Liver (tissue), 9 donors: ENCODE results near the gene PLEKHB2. TPM values are rescaled to one million over a fixed set of nuclear protein-coding genes. Genes with fewer than 3 reads are reported as not detected.
"Not testable (repeated sequence)": the region's sequence is repeated elsewhere in the genome, so short reads cannot be mapped to it uniquely, and the experiment has no call there.

Source experiments
- DNase-seq: peaks from one replicate; pipeline ENCODE4 v3.0.0-alpha.2; 2017; ENCODE audit warnings: low spot score
- H3K27ac ChIP-seq, 2 donors: one replicate each; pipeline ENCODE4 v1.7.0; 2013; ENCODE audit warnings: inconsistent platforms in 2 of 2, low read length in 2 of 2, control low read depth in 1 of 2, low read depth in 1 of 2, mild to moderate bottlenecking in 1 of 2
- H3K27me3 ChIP-seq, 4 donors: one replicate each; pipeline versions ENCODE4 v1.6.1 to v1.7.0; 2013; ENCODE audit warnings: low read length in 3 of 4, inconsistent platforms in 1 of 4, mild to moderate bottlenecking in 1 of 4, moderate library complexity in 1 of 4; ENCODE audit not compliant: control insufficient read depth in 4 of 4, insufficient read depth in 4 of 4
- H3K36me3 ChIP-seq, 4 donors: one replicate each; pipeline versions ENCODE4 v1.6.1 to v1.7.0; 2013; ENCODE audit warnings: low read length in 3 of 4, mild to moderate bottlenecking in 3 of 4, low read depth in 1 of 4, moderate library complexity in 1 of 4; ENCODE audit not compliant: control insufficient read depth in 4 of 4, insufficient read depth in 3 of 4
- H3K4me1 ChIP-seq, 4 donors: one replicate each; pipeline versions ENCODE4 v1.6.1 to v1.7.0; 2013; ENCODE audit warnings: low read length in 3 of 4, mild to moderate bottlenecking in 3 of 4, moderate library complexity in 1 of 4; ENCODE audit not compliant: control insufficient read depth in 4 of 4, insufficient read depth in 4 of 4
- H3K4me3 ChIP-seq, 3 donors: one replicate each; pipeline versions ENCODE4 v1.6.1 to v1.7.0; 2013; ENCODE audit warnings: low read length in 3 of 3, control low read depth in 1 of 3, low read depth in 1 of 3, mild to moderate bottlenecking in 1 of 3
- H3K9ac ChIP-seq, 2 donors: one replicate each; pipeline ENCODE4 v1.7.0; 2013; ENCODE audit warnings: low read length in 2 of 2, mild to moderate bottlenecking in 2 of 2, moderate library complexity in 2 of 2, control low read depth in 1 of 2, low read depth in 1 of 2
- H3K9me3 ChIP-seq, 4 donors: one replicate each; pipeline versions ENCODE4 v1.6.1 to v1.7.0; 2013; ENCODE audit warnings: low read length in 3 of 4; ENCODE audit not compliant: control insufficient read depth in 4 of 4
- FOXA1 ChIP-seq: IDR thresholded peaks from 2 replicates; pipeline ENCODE4 v1.6.1; 2016; ENCODE audit warnings: antibody characterized with exemption
- HNF4A ChIP-seq, 2 donors: conservative IDR thresholded peaks; 2 replicates each; pipeline ENCODE4 v1.6.1; 2016; ENCODE audit warnings: antibody characterized with exemption in 2 of 2, mild to moderate bottlenecking in 2 of 2
- HNF4G ChIP-seq: IDR thresholded peaks from 2 replicates; pipeline ENCODE4 v1.6.1; 2016; ENCODE audit warnings: antibody characterized with exemption
- JUND ChIP-seq, 2 donors: IDR thresholded peaks; 2 replicates each; pipeline ENCODE4 v1.6.1; 2016; ENCODE audit warnings: antibody characterized with exemption in 2 of 2
- MAX ChIP-seq: IDR thresholded peaks from 2 replicates; pipeline ENCODE4 v1.6.1; 2016; ENCODE audit warnings: antibody characterized with exemption
- NR2F2 ChIP-seq: IDR thresholded peaks from 2 replicates; pipeline ENCODE4 v1.6.1; 2016; ENCODE audit warnings: antibody characterized with exemption
- RXRA ChIP-seq, 2 donors: IDR thresholded peaks; 2 replicates each; pipeline ENCODE4 v1.6.1; 2017 to 2018; ENCODE audit warnings: antibody characterized with exemption in 2 of 2, mild to moderate bottlenecking in 1 of 2
- SP1 ChIP-seq: IDR thresholded peaks from 2 replicates; pipeline ENCODE4 v1.6.1; 2018; ENCODE audit warnings: antibody characterized with exemption, mild to moderate bottlenecking
- TAF1 ChIP-seq: conservative IDR thresholded peaks from 2 replicates; pipeline ENCODE4 v1.6.1; 2016; ENCODE audit warnings: antibody characterized with exemption, mild to moderate bottlenecking
- YY1 ChIP-seq: IDR thresholded peaks from 2 replicates; pipeline ENCODE4 v1.6.1; 2016; ENCODE audit warnings: antibody characterized with exemption, mild to moderate bottlenecking
- ZBTB33 ChIP-seq: IDR thresholded peaks from 2 replicates; pipeline ENCODE4 v1.6.1; 2016; ENCODE audit warnings: antibody characterized with exemption
- WGBS: extraction: QIAGEN DNeasy Blood & Tissue Kit; methylation state at CpG from one replicate; pipeline ENCODE4 v1.1.7; 2013; 5-methylcytosine and 5-hydroxymethylcytosine counted together
- polyA plus RNA-seq, 2 donors: library from polyadenylated mRNA; stranded (reverse) in 1 of 2; unstranded in 1 of 2; fragments of 200-250 nt in 1 of 2; fragments of >200 nt in 1 of 2; fragmentation: Nextera tagmentation in 1 of 2; extraction: Ambion mirVana in 1 of 2; gene quantifications; one replicate each; pipeline versions ENCODE4 v1.2.1 to v1.2.3, GENCODE V29; 2013 to 2015
- total RNA-seq, 2 donors: library from RNA; depleted of rRNA; stranded (reverse); fragments of >200 nt; gene quantifications; one replicate each; pipeline ENCODE4 v1.2.3, GENCODE V29; 2014
- TF ChIP-seq, protein P1 (sequence below): IDR thresholded peaks from 2 replicates; pipeline ENCODE4 v1.6.1; 2016; ENCODE audit warnings: antibody characterized with exemption
- donor health status: healthy.
- donor health status: healthy.
- donor health status: healthy.
- donor health status: healthy.
- donor health status: healthy.

Gene PLEKHB2
- total and polyA plus RNA-seq, 4 donors, result 8.6 to 34.9 (median 18.8) TPM

- no peak for DNase-seq
- no peaks in the 10 kb centered on the region for H3K9me3 ChIP-seq
- TF ChIP-seq SP1 (peak; percentile 46), HNF4G (no peak), YY1 (no peak), ZBTB33 (no peak), HNF4A (conservative IDR thresholded peaks at IDR 0.05) (peak; percentile 55 to 70), RXRA (IDR thresholded peaks at IDR 0.05) (peak in 1 of 2 donors; percentile 11), NR2F2 (no peak)
- H3K27me3 ChIP-seq, result no peaks in the 10 kb centered on the region
- H3K9ac ChIP-seq, result no peak overlapping the region
- H3K36me3 ChIP-seq, result peaks cover 0 to 6% (median 3%) of the 10 kb centered on the region in 4 donors
- H3K4me3 ChIP-seq, result no peak overlapping the region
- H3K27ac ChIP-seq, result no peak overlapping the region
- WGBS, result 80% methylated on average over 2 of the region's 2 CpGs
- peaks cover 3 to 11% (median 6%) of the 10 kb centered on the region in 4 donors for H3K4me1 ChIP-seq
These were observed 7.4 kb downstream of the PLEKHB2 start for GRCh38 chr2:131112529-131112928.

DNA sequence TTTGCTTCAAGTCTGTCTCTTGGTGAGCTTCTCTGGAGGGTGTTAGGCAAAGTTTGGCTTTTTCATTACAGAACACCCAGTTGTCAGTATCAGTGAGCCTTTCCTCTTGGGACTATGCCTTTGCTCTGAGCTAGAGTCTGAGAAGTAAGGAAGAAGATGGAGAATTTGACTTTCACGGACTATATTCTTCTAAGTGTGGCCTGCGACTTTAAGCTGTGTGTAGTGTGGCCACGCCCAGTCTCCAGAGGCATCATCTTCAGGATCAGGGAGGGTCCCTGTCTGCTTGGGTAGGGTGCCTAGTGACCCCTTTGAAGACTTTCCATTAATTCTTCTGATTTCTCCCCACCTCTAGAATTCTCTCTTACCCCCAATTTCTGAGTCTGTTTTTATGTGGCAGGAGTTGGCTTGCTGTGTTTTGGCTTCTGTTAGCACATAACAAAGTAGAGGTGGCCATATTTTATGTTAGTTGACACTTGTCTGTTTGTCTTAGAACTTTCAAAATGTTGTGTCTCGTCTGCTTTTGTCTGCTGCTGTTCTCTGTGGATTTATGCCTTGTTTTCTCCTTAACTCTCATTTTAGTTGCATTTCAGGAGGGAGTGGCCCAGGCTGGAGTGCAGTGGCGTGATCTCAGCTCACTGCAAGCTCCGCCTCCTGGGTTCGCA, 8.6 kb downstream of the PLEKHB2 start:
- no peak overlapping the region for H3K4me3 ChIP-seq
- no peak overlapping the region for H3K27ac ChIP-seq
- TF ChIP-seq HNF4G, result no peak
- TF ChIP-seq HNF4A (conservative IDR thresholded peaks at IDR 0.05), result no peak
- TF ChIP-seq TAF1, result no peak
- no peak for TF ChIP-seq FOXA1
- TF ChIP-seq NR2F2, result no peak
- no peak for TF ChIP-seq RXRA (IDR thresholded peaks at IDR 0.05)
- TF ChIP-seq JUND (IDR thresholded peaks at IDR 0.05), result no peak
- TF ChIP-seq, protein P1, sequence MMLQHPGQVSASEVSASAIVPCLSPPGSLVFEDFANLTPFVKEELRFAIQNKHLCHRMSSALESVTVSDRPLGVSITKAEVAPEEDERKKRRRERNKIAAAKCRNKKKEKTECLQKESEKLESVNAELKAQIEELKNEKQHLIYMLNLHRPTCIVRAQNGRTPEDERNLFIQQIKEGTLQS, result no peak
- TF ChIP-seq MAX, result no peak
- 94% methylated on average over 7 of the region's 7 CpGs for WGBS
- peaks cover 0 to 8% (median 3%) of the 10 kb centered on the region in 4 donors for H3K36me3 ChIP-seq
- no peaks in the 10 kb centered on the region for H3K9me3 ChIP-seq
- H3K9ac ChIP-seq, result no peak overlapping the region
- peaks cover 3 to 11% (median 6%) of the 10 kb centered on the region in 4 donors for H3K4me1 ChIP-seq
- no peaks in the 10 kb centered on the region for H3K27me3 ChIP-seq
- DNase-seq, result no peak

GRCh38 chr2:131114950-131115349, 9.8 kb downstream of the PLEKHB2 start:
- H3K9me3 ChIP-seq, H3K36me3 ChIP-seq, H3K9ac ChIP-seq: not testable (repeated sequence)

More at GRCh38 chr2:131114950-131115349, 9.8 kb downstream of the PLEKHB2 start:
- DNase-seq, H3K27me3 ChIP-seq, H3K27ac ChIP-seq, H3K4me3 ChIP-seq: not testable (repeated sequence)
- peaks cover 3 to 11% (median 6%) of the 10 kb centered on the region in 4 donors for H3K4me1 ChIP-seq
- WGBS, result 96% methylated on average over 3 of the region's 3 CpGs
